ENCODE measurements around the gene C5AR1.

- no peak for TF ChIP-seq CTCF (IDR thresholded peaks at IDR 0.05; ENCODE audit: low read depth, low read length, poor library complexity, severe bottlenecking)
- TF ChIP-seq EZH2phosphoT487 (IDR thresholded peaks at IDR 0.05; ENCODE audit: borderline replicate concordance, low read length) = no peak
Observed at GRCh38 chr19:47331490-47331889, 21.8 kb downstream of the C5AR1 start.

Data from DOHH2 (cell line).